Uterus (tissue), 4 donors: ENCODE data around the gene TRPT1. TPM values are rescaled to one million over a fixed set of nuclear protein-coding genes. Genes with fewer than 3 reads are reported as not detected.
"Not testable (repeated sequence)": the region's sequence is repeated elsewhere in the genome, so short reads cannot be mapped to it uniquely, and the experiment has no call there.

Experiments used
- DNase-seq, 2 donors: peaks; one replicate each; pipeline ENCODE4 v3.0.0-alpha.2; 2019 to 2020
- H3K27ac ChIP-seq, 2 donors: fragments of 200-600 bp; sonication (generic); 1 replicate in 1 of 2; 2 replicates in 1 of 2; pipeline ENCODE4 v1.5.1; 2016 to 2018
- H3K27me3 ChIP-seq, 2 donors: fragments of 200-600 bp; sonication (generic); one replicate each; pipeline ENCODE4 v1.5.1; 2018 to 2019; ENCODE audit warnings: control low read depth in 1 of 2
- H3K36me3 ChIP-seq, 2 donors: fragments of 200-600 bp; sonication (generic); one replicate each; pipeline ENCODE4 v1.5.1; 2019; ENCODE audit warnings: control low read depth in 1 of 2
- H3K4me1 ChIP-seq, 2 donors: fragments of 200-600 bp; sonication (generic); one replicate each; pipeline ENCODE4 v1.5.1; 2018 to 2019; ENCODE audit warnings: control low read depth in 1 of 2
- H3K4me3 ChIP-seq, 2 donors: fragments of 200-600 bp; sonication (generic); 1 replicate in 1 of 2; 2 replicates in 1 of 2; pipeline ENCODE4 v1.5.1; 2018 to 2019; ENCODE audit warnings: mild to moderate bottlenecking in 1 of 2
- H3K9me3 ChIP-seq, 2 donors: fragments of 200-600 bp; sonication (generic); one replicate each; pipeline ENCODE4 v1.5.1; 2019; ENCODE audit warnings: control low read depth in 1 of 2
- POLR2A ChIP-seq, 2 donors: fragments of 450-650 bp; IDR thresholded peaks; one replicate each; pipeline ENCODE4 v1.6.1; 2016; ENCODE audit warnings: antibody characterized with exemption in 2 of 2, mild to moderate bottlenecking in 1 of 2, moderate library complexity in 1 of 2
- intact Hi-C: fragments of 100-400 bp; cut with DNase I; formaldehyde crosslinking; loops from one replicate; pipeline ENCODE4 v1.15.1; 2023; ENCODE audit warnings: low total_unique reads
- total RNA-seq, 4 donors: library from RNA; depleted of rRNA in 3 of 4; stranded (reverse); fragments of >200 nt in 3 of 4; gene quantifications; one replicate each; pipeline versions ENCODE4 v1.1.0 to v1.2.4, GENCODE V29; 2014 to 2023
- TF ChIP-seq, protein P1 (sequence below), 4 experiments: fragments of 200-600 bp in 2 of 4; fragments of 450-650 bp in 2 of 4; sonication (generic) in 2 of 4; IDR thresholded peaks; one replicate each; pipeline ENCODE4 v1.5.1; 2016 to 2019; ENCODE audit warnings: antibody characterized with exemption in 4 of 4, mild to moderate bottlenecking in 2 of 4, moderate library complexity in 1 of 4
- donor health status: DM: yes; HTN: yes; CAD: no.

TRPT1 gene
- total RNA-seq, 4 donors from 2014 or later = 7.2 to 42.9 (median 18.7) TPM

DNA sequence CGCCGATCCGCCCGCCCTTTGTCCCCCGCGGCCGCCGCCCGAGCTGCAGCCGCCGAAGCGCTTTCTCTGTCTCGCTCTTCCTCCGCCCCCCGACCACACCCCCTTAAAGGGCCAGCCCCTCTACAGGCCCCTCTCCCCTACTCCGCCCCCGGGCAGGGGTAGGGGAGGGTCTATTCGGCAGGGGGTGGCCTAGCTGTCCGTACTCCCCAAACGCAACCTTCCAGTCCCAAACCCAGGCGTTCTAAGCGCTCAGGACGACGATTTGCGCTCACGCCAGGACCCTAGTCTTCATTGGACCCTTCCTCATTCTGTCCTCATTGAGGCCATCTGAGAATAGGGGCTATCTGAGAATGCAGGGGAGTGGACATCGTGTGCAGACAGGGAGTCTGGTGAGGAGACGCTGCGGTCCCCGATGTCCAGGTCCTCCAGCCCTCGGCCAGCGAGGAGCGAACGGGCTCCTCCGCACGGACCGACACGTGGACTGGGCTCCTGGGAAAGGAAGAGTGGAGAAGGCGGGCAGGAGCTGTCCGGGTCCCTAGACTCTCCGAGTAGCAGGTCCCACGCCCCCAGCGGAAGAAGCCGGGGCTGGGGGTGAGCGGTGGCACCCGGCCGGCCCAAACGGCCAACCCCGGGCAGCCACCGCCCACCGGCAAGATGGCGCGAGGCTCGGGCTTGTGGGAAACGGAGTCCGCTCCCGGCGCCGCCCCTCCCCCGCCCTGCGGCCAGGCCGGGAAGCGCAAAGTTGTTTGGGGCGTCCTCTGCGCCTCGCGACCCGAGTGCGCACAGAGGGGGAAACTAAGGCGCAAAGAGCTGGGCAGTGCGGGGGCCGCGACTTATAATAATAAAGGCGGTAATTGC, 21.1 kb upstream of the TRPT1 start, which contains the start of gene PPP1R14B:
PPP1R14B (minus strand) TSS at position 73 of the 858 bp plus-strand sequence. CDS start 270 bp downstream, outside the sequence.
- H3K4me3 ChIP-seq = peak within 1 kb of the TSS; percentile 52 to 60
- TF ChIP-seq, protein P1, sequence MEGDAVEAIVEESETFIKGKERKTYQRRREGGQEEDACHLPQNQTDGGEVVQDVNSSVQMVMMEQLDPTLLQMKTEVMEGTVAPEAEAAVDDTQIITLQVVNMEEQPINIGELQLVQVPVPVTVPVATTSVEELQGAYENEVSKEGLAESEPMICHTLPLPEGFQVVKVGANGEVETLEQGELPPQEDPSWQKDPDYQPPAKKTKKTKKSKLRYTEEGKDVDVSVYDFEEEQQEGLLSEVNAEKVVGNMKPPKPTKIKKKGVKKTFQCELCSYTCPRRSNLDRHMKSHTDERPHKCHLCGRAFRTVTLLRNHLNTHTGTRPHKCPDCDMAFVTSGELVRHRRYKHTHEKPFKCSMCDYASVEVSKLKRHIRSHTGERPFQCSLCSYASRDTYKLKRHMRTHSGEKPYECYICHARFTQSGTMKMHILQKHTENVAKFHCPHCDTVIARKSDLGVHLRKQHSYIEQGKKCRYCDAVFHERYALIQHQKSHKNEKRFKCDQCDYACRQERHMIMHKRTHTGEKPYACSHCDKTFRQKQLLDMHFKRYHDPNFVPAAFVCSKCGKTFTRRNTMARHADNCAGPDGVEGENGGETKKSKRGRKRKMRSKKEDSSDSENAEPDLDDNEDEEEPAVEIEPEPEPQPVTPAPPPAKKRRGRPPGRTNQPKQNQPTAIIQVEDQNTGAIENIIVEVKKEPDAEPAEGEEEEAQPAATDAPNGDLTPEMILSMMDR (IDR thresholded peaks at IDR 0.05) = peak; percentile 12 to 46 (median 17)
- peak in 1 of 2 donors; percentile 52 for TF ChIP-seq POLR2A (IDR thresholded peaks at IDR 0.05)
- H3K9me3 ChIP-seq = no peaks in the 10 kb centered on the region
- intact Hi-C loops = no loop called here
- H3K4me1 ChIP-seq = peaks cover 0 to 17% of the 10 kb centered on the region in 2 donors
- H3K27ac ChIP-seq = peak within 1 kb of the TSS; percentile 79 to 85
- DNase-seq = peak; percentile 81 to 87
- H3K36me3 ChIP-seq = no peaks in the 10 kb centered on the region
- no peaks in the 10 kb centered on the region for H3K27me3 ChIP-seq

DNA sequence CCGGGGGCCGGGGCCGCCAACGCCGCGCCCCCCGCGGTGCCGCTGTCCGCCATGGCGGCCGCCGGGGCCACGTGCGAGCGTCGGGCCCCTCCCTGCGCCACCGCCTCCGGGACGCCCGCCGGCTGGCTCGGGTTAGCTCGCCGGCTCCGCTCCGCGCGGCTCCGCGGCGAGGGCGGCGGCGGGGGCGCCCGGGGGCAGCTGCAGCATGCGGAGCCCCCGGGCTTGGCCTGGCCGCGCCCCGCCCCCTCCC, 20.6 kb upstream of the TRPT1 start:
- H3K36me3 ChIP-seq, H3K27me3 ChIP-seq, DNase-seq, H3K9me3 ChIP-seq, intact Hi-C loops: not testable (repeated sequence)
- H3K4me3 ChIP-seq = peak overlapping the region; percentile 52 to 60
- H3K27ac ChIP-seq = peak overlapping the region; percentile 79 to 80
- H3K4me1 ChIP-seq = peaks cover 0 to 18% of the 10 kb centered on the region in 2 donors

DNA sequence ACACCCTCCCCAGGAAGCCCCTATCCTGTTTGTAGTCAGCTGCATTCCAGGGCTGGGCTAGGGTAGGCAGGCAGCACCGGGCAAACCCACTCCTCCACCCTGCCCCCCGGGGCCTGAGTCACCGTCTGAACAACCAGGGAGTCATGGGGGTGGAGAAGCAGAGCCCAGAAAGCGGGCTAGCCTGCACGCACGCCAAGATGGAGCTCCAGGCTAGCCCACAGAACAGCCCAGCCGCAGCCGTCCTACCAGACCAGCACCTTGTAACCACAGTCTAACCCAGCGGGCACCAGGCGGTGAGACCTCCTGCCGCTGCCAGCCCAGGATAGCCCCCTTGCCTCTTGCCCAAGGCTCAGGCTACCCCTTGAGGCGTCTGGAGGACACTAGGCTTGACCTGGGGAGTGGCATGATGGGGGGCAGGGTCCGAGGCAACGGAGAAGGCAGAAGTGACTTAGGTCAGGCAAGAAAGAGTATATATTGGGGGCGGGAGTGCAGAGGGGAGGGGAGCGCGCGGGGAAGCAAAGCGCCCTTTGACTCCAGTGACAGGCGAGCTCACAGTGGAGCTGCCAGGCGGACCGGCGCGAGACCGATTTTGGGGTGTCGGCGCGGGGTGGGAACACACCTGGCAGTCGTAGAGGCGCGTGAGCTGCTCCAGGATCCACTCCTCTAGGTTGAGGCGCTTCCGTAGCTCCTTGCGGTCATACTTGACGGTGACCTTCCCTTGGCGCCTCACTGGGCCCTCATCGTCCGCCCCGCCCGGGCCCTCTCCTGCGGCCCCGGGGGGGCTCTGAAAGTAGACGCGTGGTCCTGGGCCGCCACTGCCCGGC, 20.0 kb upstream of the TRPT1 start:
- intact Hi-C loops = no loop called here
- H3K4me1 ChIP-seq = peaks cover 0 to 17% of the 10 kb centered on the region in 2 donors
- no peaks in the 10 kb centered on the region for H3K27me3 ChIP-seq
- no peaks in the 10 kb centered on the region for H3K9me3 ChIP-seq
- peak; percentile 73 to 75 for DNase-seq
- H3K36me3 ChIP-seq = no peaks in the 10 kb centered on the region
- H3K4me3 ChIP-seq = peak overlapping the region; percentile 52 to 60
- TF ChIP-seq POLR2A (IDR thresholded peaks at IDR 0.05) = no peak
- TF ChIP-seq, protein P1 (IDR thresholded peaks at IDR 0.05) = no peak
- H3K27ac ChIP-seq = peak overlapping the region; percentile 79 to 80

DNA sequence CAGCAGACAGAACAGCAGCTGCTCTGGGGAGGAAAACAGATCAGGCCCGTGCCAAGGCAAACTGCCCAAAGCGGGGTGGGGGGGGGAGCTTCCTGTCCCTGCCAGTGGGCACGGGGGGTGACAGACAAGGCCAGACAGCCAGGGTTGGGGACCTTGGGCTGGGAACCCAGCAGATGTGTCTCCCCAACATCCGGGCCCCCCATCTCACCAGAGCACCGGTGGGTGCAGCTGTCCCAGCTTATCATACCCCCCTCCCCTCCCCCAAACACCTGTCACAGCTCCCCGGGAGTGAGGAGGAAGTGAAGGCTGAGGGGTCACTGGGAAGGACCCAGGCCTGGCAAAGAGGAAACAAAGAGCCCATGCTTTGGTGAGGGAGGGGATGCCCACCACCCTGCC, 19.4 kb upstream of the TRPT1 start:
- peaks cover 0 to 14% of the 10 kb centered on the region in 2 donors for H3K4me1 ChIP-seq
- DNase-seq = peak in 1 of 2 donors; percentile 60
- intact Hi-C loops = no loop called here

DNA sequence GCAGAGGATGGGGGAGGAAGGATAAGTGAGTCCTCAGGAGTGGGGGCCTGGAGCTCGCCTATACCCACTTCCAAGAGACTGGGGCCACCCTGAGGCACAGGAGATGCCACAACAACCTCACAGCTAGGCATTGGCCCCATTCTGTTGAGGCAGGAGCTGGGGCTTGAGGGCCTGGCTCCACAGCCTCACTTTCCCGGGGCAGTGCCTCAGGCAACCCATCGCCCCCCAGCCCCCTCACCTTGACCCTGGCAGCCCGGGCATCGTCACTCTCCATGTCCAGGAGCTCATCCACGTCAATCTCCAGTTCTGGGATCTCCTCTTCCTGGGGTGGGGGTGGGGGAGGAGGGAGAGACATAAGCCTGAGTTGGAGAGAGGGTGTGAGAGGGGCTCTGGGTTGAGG, 19.0 kb upstream of the TRPT1 start:
- no peak for DNase-seq
- H3K36me3 ChIP-seq = no peaks in the 10 kb centered on the region
- H3K27ac ChIP-seq = peak overlapping the region; percentile 79 to 80
- intact Hi-C loops = no loop called here
- H3K4me3 ChIP-seq = peak overlapping the region in 1 of 2 donors; percentile 60
- H3K4me1 ChIP-seq = peaks cover 0 to 14% of the 10 kb centered on the region in 2 donors
- no peaks in the 10 kb centered on the region for H3K27me3 ChIP-seq
- no peaks in the 10 kb centered on the region for H3K9me3 ChIP-seq
- TF ChIP-seq, protein P1 (IDR thresholded peaks at IDR 0.05) = no peak
- no peak for TF ChIP-seq POLR2A (IDR thresholded peaks at IDR 0.05)

More for the DNA sequence above, 19.4 kb upstream of the TRPT1 start:
- peak overlapping the region; percentile 52 to 60 for H3K4me3 ChIP-seq
- TF ChIP-seq, protein P1 (IDR thresholded peaks at IDR 0.05) = no peak
- TF ChIP-seq POLR2A (IDR thresholded peaks at IDR 0.05) = no peak
- no peaks in the 10 kb centered on the region for H3K9me3 ChIP-seq
- H3K27me3 ChIP-seq = no peaks in the 10 kb centered on the region
- peak overlapping the region; percentile 79 to 80 for H3K27ac ChIP-seq
- no peaks in the 10 kb centered on the region for H3K36me3 ChIP-seq
